ENCODE results near the gene RABGEF1. TPM values are rescaled to one million over a fixed set of nuclear protein-coding genes. Genes with fewer than 3 reads are reported as not detected.
A peak's percentile ranks its signal among the peaks of the same experiment; 100 is the strongest.

Gene RABGEF1
- total and polyA plus RNA-seq, 4 donors: 5.2 to 14.0 (median 7.7) TPM

DNA sequence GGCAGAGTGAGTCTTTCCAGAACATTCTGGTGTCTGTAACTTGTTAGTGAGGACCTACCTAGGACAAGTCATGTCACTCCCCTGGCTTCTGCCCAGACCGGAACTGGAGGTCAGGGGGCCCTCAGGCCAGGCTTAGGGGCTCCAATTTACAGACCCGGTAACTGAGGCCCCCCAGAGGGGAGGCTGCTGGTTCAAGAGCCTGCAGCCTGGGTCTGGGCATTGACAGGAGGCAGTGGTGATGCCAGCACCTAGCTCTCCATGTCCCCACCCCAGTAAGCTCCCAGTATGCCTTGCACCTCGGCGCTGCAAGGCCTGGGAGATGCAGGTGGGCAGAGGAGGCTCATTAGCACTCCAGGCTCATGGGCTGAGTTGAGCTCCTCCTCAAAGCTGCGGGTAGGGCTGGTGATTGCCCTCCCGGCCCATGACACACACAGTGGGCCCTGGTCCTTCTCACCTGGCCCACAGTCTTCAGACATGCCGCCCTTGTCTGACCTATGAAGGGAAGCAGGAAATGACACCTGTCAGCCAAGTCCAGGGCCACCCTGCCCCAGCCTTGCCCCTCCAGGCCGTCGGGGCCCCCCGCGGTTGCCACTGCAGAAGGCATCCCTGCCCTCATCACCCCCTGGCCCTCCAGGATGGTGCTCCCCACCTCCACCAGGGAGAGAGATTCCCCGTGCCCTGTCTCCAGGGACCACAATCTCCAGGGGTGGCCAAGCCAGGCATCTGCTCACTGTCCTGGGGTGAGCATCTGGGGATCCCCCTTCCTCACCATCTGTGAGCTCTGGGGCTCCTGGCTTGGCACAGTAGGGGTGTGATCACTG, 92.2 kb downstream of the RABGEF1 start:
- TF ChIP-seq REST (IDR thresholded peaks at IDR 0.05) (no peak), GABPA (IDR thresholded peaks at IDR 0.05 in 1 of 2, conservative IDR thresholded peaks at IDR 0.05 in 1 of 2) (no peak), HNF4A (conservative IDR thresholded peaks at IDR 0.05) (no peak), NR2F2 (IDR thresholded peaks at IDR 0.05) (no peak), TAF1 (conservative IDR thresholded peaks at IDR 0.05) (no peak)
- TF ChIP-seq, protein P1, sequence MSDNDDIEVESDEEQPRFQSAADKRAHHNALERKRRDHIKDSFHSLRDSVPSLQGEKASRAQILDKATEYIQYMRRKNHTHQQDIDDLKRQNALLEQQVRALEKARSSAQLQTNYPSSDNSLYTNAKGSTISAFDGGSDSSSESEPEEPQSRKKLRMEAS (IDR thresholded peaks at IDR 0.05): no peak
- H3K27me3 ChIP-seq (ENCODE audit: control insufficient read depth in 4 of 4, insufficient read depth in 4 of 4, low read length in 3 of 4): no peaks in the 10 kb centered on the region
- H3K27ac ChIP-seq (ENCODE audit: low read depth in 1 of 2, low read length in 2 of 2): no peak overlapping the region
- no peak overlapping the region for H3K4me3 ChIP-seq (ENCODE audit: low read depth in 1 of 3, low read length in 3 of 3)
- H3K9ac ChIP-seq (ENCODE audit: low read depth in 1 of 2, low read length in 2 of 2): no peak overlapping the region
- H3K36me3 ChIP-seq (ENCODE audit: control insufficient read depth in 4 of 4, insufficient read depth in 3 of 4, low read depth in 1 of 4, low read length in 3 of 4): no peaks in the 10 kb centered on the region
- DNase-seq (ENCODE audit: low spot score): no peak
- peaks cover 0 to 2% (median 0%) of the 10 kb centered on the region in 4 donors for H3K9me3 ChIP-seq (ENCODE audit: control insufficient read depth in 4 of 4, low read length in 3 of 4)
- no peaks in the 10 kb centered on the region for H3K4me1 ChIP-seq (ENCODE audit: control insufficient read depth in 4 of 4, insufficient read depth in 4 of 4, low read length in 3 of 4)
- 92% methylated on average over 12 of the region's 12 CpGs for WGBS

GRCh38 chr7:66837007-66837406, 96.5 kb downstream of the RABGEF1 start:
- DNase-seq (ENCODE audit: low spot score): peak; percentile 69
- Histone ChIP-seq H3K27ac (ENCODE audit: low read depth in 1 of 2, low read length in 2 of 2) (no peak overlapping the region), H3K9me3 (ENCODE audit: control insufficient read depth in 4 of 4, low read length in 3 of 4) (peaks cover 0 to 2% (median 0%) of the 10 kb centered on the region in 4 donors), H3K4me3 (ENCODE audit: low read depth in 1 of 3, low read length in 3 of 3) (no peak overlapping the region), H3K36me3 (ENCODE audit: control insufficient read depth in 4 of 4, insufficient read depth in 3 of 4, low read depth in 1 of 4, low read length in 3 of 4) (no peaks in the 10 kb centered on the region), H3K4me1 (ENCODE audit: control insufficient read depth in 4 of 4, insufficient read depth in 4 of 4, low read length in 3 of 4) (no peaks in the 10 kb centered on the region), H3K9ac (ENCODE audit: low read depth in 1 of 2, low read length in 2 of 2) (no peak overlapping the region), H3K27me3 (ENCODE audit: control insufficient read depth in 4 of 4, insufficient read depth in 4 of 4, low read length in 3 of 4) (no peaks in the 10 kb centered on the region)
- no peak for TF ChIP-seq GABPA (IDR thresholded peaks at IDR 0.05 in 1 of 2, conservative IDR thresholded peaks at IDR 0.05 in 1 of 2)
- no peak for TF ChIP-seq NR2F2 (IDR thresholded peaks at IDR 0.05)
- no peak for TF ChIP-seq ZBTB33 (IDR thresholded peaks at IDR 0.05)
- TF ChIP-seq TAF1 (conservative IDR thresholded peaks at IDR 0.05): no peak
- TF ChIP-seq, protein P1 (IDR thresholded peaks at IDR 0.05): no peak
- no peak for TF ChIP-seq FOXA1 (IDR thresholded peaks at IDR 0.05)
- no peak for TF ChIP-seq RAD21 (IDR thresholded peaks at IDR 0.05)
- TF ChIP-seq HNF4G (IDR thresholded peaks at IDR 0.05): no peak
- no peak for TF ChIP-seq CTCF (IDR thresholded peaks at IDR 0.05; ENCODE audit: low read depth, low read length, missing input control)
- no peak for TF ChIP-seq JUND (IDR thresholded peaks at IDR 0.05)
- no peak for TF ChIP-seq HNF4A (conservative IDR thresholded peaks at IDR 0.05)
- TF ChIP-seq SP1 (IDR thresholded peaks at IDR 0.05): no peak
- WGBS: 56% methylated on average over 5 of the region's 5 CpGs
